HG03196 (cell line): Measurements from ENCODE around the gene WDR82.
"Not testable (repeated sequence)": the region's sequence is repeated elsewhere in the genome, so short reads cannot be mapped to it uniquely, and the experiment has no call there.

Source experiments
- ATAC-seq: cut with Tn5 transposase; IDR thresholded peaks from one replicate; pipeline ENCODE4 v1.9.1; 2021; ENCODE audit not compliant: unreplicated experiment

Gene WDR82

DNA sequence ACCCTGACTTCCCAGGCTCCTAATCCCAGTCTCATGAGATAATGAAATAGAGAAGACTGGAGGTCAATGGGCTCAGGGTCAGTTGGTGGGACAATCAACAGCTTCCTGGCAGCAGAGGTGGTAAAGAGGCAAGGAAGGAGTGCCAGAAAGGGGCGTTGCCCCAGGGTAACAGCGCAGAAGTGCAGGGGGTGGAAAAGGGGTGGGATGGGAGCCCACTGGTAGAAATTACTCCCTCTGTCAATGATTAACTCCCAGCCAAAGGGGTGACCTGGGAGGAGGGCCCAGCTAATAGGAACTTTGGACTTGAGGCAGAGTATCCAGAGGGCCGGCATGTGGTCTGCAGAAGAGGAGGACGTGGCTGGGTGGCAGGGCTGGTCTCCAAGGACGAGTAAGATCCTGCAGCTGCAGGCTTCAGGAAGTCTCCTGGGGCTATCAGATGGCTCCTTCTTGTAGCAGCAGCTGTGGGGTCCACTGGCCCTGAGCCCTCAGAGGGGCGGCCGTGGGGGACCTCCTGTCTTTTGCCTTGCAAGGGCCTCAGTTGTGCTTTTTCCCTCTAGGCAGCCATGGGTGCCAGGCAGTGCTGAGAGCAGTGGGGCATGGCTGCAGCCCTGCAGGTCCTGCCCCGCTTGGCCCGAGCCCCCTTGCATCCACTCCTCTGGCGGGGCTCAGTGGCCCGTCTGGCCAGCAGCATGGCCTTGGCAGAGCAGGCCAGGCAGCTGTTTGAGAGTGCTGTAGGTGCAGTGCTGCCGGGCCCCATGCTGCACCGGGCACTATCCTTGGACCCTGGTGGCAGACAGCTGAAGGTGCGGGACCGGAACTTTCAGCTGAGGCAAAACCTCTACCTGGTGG is 11.5 kb upstream of the WDR82 start:
- ATAC-seq = no peak

DNA sequence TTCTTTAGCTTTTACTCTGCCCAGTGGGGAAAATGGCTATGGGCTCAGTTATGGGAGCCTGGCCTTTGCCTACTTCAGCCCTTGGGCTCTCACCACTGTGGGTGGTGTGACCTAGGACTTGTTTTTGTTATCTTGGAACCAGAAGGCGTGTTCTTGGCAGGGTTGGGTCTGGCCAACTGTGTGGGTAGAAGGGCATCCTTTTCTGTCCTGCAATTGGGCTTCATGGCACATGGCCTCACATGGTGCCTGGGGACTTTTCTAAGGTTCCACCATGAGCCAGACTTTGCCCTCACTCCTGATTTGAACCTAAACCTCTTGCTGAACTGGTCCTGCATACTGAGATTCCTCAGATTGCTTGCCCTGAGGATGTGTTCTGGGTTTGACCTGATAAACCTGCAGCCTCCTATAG is 10.9 kb upstream of the WDR82 start:
- ATAC-seq = no peak

- ATAC-seq = no peak
Observed at GRCh38 chr3:52288674-52289073, 10.2 kb upstream of the WDR82 start.

DNA sequence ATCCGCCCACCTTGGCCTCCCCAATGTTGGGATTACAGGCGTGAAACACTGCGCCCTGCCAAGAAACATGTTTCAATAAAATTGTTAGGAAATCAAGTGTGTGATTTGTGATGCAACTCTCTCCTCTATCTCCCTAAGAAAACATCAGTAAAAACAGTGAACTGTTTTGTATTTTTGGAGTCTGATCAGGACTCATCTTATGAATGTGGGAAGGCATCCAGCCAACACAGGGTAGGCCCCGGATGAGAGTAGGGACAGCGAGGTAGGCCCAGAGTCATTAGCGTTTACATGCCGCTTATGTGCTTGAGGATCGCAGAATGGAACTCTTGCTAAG is 8.3 kb upstream of the WDR82 start:
- no peak for ATAC-seq

GRCh38 chr3:52284051-52284450 is 5.6 kb upstream of the WDR82 start:
- not testable (repeated sequence) for ATAC-seq

DNA sequence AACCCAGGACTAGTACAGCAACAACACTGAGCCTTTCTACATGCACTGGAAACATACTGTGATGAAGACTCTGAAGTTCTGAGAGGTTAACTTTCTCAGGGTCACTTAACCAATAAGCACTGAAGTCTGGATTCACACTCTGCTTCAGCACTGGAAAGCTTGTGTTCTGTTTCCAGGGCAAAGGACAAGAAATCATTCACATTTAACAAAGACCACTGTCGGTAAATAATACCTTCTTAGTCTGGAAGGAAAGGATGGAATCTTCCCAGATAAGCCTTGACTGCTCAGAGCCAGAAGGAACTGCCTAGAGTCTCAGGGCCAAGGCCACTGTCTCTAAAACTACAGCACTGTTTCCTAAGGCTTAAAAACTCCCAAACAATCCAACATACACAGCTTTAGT is 4.9 kb upstream of the WDR82 start:
- ATAC-seq = no peak

- ATAC-seq = no peak
Observed at GRCh38 chr3:52281981-52282801, 3.7 kb upstream of the WDR82 start.

- ATAC-seq = no peak
Observed at GRCh38 chr3:52280050-52280461, 1.6 kb upstream of the WDR82 start.

- ATAC-seq = no peak
Observed at GRCh38 chr3:52279596-52279995, 1.1 kb upstream of the WDR82 start.

- peak; percentile 51 for ATAC-seq
Observed at GRCh38 chr3:52277972-52278509, 408 bp downstream of the WDR82 start.

DNA sequence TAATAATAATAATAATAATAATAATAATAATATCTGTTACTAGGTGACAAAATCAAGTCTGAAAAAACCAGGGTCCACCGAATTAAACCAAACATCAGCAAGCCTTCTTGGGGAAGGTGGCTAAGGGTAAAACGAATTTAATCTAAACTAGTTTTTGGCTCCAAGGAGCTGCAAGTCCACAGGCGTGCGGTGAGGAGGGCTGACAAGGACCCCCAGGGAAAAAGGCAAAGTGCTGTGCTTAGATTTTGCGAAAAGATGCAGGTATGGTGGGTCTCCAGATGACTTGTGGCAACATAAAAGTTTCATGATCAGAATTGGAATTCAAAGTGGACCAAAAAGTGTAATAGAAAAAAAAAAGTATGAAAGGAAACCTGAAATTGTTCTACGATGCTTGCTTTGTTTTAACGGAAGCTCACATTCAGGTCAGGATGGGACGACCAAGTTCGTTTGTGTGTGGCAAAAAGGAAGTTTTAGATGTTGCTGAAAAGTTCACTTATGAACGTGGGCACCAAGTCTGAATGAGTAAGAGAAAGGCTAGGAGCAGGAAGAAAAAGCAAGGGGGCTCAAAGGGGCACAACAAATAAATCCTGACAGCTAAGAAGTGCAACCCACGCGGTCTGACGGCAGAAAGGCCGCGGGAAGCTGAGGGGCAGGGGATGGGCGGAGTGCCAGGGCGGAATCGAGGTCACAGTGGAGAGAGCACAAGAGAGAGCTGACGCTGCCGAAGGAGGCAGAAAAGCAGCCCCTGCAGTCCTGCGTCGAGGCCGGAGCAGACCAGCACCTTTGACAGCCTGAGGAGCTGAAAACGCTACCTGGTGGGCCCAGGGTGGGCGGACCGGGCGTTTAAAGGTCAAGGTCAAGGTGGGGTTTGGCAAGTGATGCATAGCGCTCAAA is 1.1 kb downstream of the WDR82 start:
- ATAC-seq = no peak

GRCh38 chr3:52274781-52275180 is 3.7 kb downstream of the WDR82 start:
- ATAC-seq = not testable (repeated sequence)

DNA sequence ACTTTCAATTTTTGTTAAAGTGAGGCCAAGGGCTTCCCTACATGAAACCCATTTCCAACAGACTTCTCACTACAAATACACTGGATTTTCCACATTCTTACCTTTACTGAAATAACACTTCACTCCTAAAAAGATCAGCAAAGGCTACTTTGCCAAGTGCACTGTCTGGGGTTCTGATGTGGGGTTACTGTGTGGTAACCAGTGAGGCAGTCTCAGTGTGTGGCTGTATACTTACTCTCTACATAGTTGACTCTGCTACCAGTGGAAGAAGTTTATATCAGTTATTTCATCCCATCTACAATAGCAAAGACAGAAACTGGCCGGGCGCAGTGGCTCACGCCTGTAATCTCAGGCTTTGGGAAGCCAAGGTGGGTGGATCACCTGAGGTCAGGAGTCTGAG is 5.6 kb downstream of the WDR82 start:
- no peak for ATAC-seq

DNA sequence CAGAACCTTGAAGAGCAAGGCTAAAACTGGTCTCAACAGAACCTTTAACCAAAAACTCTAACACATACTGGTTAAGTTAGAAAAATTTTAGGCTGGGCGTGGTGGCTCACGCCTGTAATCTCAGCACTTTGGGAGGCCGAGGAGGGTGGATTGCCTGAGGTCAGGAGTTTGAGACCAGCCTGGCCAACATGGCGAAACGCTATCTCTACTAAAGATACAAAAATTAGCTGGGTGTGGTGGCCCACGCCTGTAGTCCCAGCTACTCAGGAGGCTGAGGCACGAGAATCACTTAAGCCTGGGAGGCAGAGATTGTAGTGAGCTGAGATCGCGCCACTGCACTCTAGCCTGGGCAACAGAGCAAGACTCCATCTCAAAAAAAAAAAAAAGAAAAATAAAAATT is 6.3 kb downstream of the WDR82 start:
- not testable (repeated sequence) for ATAC-seq

DNA sequence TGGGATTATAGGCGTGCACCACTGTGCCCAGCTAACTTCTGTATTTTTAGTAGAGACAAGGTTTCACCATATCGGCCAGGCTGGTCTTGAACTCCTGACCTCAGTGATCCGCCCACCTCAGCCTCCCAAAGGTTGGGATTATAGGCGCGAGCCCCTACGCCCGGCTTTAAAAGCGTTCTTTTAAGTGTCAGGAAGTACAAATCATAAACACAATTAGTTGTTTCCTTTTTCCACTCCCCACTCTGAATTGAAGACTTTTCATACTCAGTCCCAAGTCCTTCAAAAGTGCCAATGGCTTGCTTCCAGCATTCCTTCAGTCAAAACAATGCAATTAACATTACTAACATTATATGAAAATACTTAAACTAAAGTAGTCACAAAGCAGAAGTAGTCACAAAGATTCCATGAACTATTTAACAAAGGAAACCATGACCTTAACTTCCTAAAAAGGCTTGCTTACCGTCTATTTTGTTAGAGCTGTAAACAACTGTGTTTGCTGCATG is 8.1 kb downstream of the WDR82 start:
- ATAC-seq = no peak

DNA sequence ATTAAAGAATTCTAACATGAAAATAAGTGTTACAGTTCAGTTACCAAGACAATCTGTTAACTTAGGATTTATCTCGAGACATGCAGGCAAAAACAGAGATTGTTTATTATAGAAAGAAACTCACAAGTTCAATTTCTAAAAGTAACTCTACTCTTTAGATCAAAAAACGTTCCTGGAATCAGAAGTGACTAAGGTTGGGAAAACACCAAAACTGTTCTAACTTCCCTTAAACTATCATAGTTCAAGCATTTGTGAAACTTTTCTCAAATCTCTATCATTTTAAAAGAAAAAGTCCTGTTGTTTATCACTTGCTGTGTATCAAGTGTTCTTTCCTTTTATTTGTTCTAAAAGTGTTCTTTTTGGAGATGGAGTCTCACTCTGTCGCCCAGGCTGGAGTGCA is 8.7 kb downstream of the WDR82 start:
- no peak for ATAC-seq

DNA sequence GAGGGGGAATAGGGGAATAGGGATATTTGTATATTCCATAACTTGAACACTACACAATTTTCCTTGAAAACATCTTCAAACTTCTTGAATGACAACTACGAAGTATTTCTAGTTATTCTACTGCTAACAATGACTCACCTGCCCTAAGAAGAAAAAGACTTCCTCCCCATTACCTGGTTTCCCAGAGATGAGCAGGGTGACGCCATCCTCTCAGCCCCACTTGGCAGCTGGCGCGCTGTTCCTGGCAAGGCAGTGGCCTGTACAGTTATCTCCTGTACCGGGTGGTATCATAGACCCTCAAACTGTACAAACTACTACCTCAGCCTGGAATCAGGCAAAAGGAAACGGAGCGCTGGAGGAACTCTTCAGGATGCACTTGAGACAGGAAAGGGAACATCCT is 10.4 kb downstream of the WDR82 start:
- no peak for ATAC-seq

GRCh38 chr3:52265387-52265786 is 13.1 kb downstream of the WDR82 start:
- no peak for ATAC-seq

- no peak for ATAC-seq
Observed at GRCh38 chr3:52262447-52262846, 16.0 kb downstream of the WDR82 start.

DNA sequence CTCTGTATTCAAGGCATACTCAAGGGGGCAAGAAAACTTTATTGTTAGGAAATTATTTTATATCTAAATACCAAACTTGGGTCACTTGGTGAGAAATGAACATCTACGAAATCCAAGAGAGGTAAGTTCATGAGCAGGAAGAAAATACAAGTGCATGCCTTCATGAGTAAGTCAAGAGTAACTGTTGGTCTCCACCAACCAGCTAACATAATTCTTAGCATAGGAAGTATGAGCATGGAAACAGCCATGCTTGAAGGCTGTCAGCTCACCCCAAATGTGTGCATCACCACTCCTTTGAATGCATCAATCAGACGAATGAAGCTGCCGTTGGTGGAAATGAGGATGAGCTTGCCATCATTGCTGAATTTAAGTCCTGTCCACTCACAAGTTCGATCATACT is 19.0 kb downstream of the WDR82 start:
- no peak for ATAC-seq

DNA sequence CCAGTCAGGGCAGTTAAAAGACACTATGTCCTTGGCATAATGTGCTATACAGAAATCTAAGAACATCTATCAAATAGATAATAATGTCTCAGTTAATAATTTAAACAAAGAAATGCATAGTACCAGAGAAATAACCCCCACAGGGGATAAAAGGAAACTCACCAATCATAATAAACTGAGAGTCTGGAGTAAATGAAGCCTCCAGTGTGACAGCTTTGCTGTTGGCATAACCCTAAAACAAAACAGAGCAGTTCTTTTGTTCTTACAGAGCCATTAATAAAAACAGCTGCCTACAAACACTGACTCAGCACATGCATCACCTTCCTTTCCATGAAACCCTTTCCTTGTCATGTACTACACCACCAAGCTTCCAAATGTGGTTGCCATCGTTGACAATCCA is 19.4 kb downstream of the WDR82 start:
- no peak for ATAC-seq
